Measurements from ENCODE around the gene MYH9.

The MYH9 gene

GRCh38 chr22:36289406-36289870 lies 98.3 kb downstream of the MYH9 start:
- TF ChIP-seq EZH2phosphoT487 (IDR thresholded peaks at IDR 0.05; ENCODE audit: borderline replicate concordance, low read length) (no peak), CTCF (IDR thresholded peaks at IDR 0.05; ENCODE audit: low read depth, low read length, poor library complexity, severe bottlenecking) (no peak)
- Histone ChIP-seq H3K9me2 (replicated peaks; ENCODE audit: control insufficient read depth, low read length) (no peaks in the 10 kb centered on the region), H3F3A (ENCODE audit: control insufficient read depth, insufficient read depth) (no peaks in the 10 kb centered on the region), H4K20me1 (ENCODE audit: control insufficient read depth, insufficient read depth, low read depth, low read length) (peaks cover under 1% of the 10 kb centered on the region), H3K9me3 (ENCODE audit: control insufficient read depth, insufficient read depth, low read length) (no peaks in the 10 kb centered on the region), H3K4me1 (ENCODE audit: control insufficient read depth, low read length) (no peaks in the 10 kb centered on the region), H3K36me3 (ENCODE audit: control insufficient read depth, low read length) (peaks cover 82% of the 10 kb centered on the region), H3K27ac (ENCODE audit: low read depth, low read length) (no peak overlapping the region), H3K79me2 (ENCODE audit: control insufficient read depth, low read length) (no peaks in the 10 kb centered on the region), H3K4me2 (ENCODE audit: low read length) (no peak overlapping the region), H3K4me3 (ENCODE audit: low read length) (no peak overlapping the region), H3K27me3 (ENCODE audit: control insufficient read depth, low read length) (no peaks in the 10 kb centered on the region)

DNA sequence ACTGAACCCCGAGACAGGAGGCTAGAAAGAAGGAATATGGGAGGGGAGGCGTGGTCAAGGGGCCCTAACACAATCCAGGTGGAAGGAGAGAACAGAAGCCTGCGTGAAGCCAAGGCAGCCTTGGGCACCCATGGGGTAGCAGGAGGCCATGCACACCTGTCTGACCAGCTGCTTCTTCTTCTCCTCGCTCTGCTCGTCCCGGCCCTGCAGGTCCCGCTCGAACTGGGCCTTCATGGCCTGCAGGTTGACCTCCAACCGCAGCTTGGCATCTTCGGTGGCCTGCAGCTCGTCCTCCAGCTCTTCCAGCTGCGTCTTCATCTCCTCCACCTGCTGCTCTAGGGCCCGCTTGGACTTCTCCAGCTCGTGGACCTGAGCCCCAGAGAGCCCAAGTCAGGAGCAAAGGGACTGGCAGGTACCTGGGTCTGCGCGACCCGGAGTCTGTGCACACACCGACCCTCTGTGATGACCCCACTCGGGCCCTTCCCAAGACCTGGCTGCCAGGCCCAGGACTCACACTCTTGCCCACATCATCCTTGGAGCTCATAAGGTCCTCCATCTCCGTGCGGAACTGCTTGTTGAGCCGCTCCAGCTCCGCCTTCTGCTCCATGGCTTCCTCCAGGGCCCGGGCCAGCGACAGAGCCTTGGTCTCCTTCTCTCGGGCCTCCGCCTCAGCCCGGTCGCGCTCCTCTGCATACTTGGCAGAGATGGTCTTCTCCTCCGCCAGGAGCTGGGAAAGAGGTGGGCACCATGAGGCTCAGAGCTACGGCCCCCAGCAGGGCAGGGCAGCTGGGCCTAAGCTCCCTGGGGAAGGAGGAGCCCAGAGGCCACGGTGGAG lies 99.0 kb downstream of the MYH9 start:
- Histone ChIP-seq H4K20me1 (ENCODE audit: control insufficient read depth, insufficient read depth, low read depth, low read length) (peaks cover 3% of the 10 kb centered on the region), H3F3A (ENCODE audit: control insufficient read depth, insufficient read depth) (no peaks in the 10 kb centered on the region), H3K4me3 (ENCODE audit: low read length) (no peak overlapping the region), H3K4me1 (ENCODE audit: control insufficient read depth, low read length) (no peaks in the 10 kb centered on the region), H3K27ac (ENCODE audit: low read depth, low read length) (no peak overlapping the region), H3K27me3 (ENCODE audit: control insufficient read depth, low read length) (no peaks in the 10 kb centered on the region), H3K36me3 (ENCODE audit: control insufficient read depth, low read length) (peaks cover 80% of the 10 kb centered on the region), H3K79me2 (ENCODE audit: control insufficient read depth, low read length) (no peaks in the 10 kb centered on the region), H3K9me2 (replicated peaks; ENCODE audit: control insufficient read depth, low read length) (no peaks in the 10 kb centered on the region), H3K4me2 (ENCODE audit: low read length) (no peak overlapping the region), H3K9me3 (ENCODE audit: control insufficient read depth, insufficient read depth, low read length) (no peaks in the 10 kb centered on the region)
- TF ChIP-seq EZH2phosphoT487 (IDR thresholded peaks at IDR 0.05; ENCODE audit: borderline replicate concordance, low read length): no peak
- TF ChIP-seq CTCF (IDR thresholded peaks at IDR 0.05; ENCODE audit: low read depth, low read length, poor library complexity, severe bottlenecking): no peak

GRCh38 chr22:36287881-36288515 lies 99.8 kb downstream of the MYH9 start:
- TF ChIP-seq CTCF (IDR thresholded peaks at IDR 0.05; ENCODE audit: low read depth, low read length, poor library complexity, severe bottlenecking) (no peak), EZH2phosphoT487 (IDR thresholded peaks at IDR 0.05; ENCODE audit: borderline replicate concordance, low read length) (no peak)
- Histone ChIP-seq H3K4me3 (ENCODE audit: low read length) (no peak overlapping the region), H3K27ac (ENCODE audit: low read depth, low read length) (no peak overlapping the region), H3K9me3 (ENCODE audit: control insufficient read depth, insufficient read depth, low read length) (no peaks in the 10 kb centered on the region), H3F3A (ENCODE audit: control insufficient read depth, insufficient read depth) (no peaks in the 10 kb centered on the region), H3K4me1 (ENCODE audit: control insufficient read depth, low read length) (no peaks in the 10 kb centered on the region), H3K36me3 (ENCODE audit: control insufficient read depth, low read length) (peaks cover 77% of the 10 kb centered on the region), H4K20me1 (ENCODE audit: control insufficient read depth, insufficient read depth, low read depth, low read length) (peaks cover 3% of the 10 kb centered on the region), H3K4me2 (ENCODE audit: low read length) (no peak overlapping the region), H3K79me2 (ENCODE audit: control insufficient read depth, low read length) (no peaks in the 10 kb centered on the region), H3K27me3 (ENCODE audit: control insufficient read depth, low read length) (no peaks in the 10 kb centered on the region), H3K9me2 (replicated peaks; ENCODE audit: control insufficient read depth, low read length) (no peaks in the 10 kb centered on the region)

Data from DOHH2 (cell line).